Measurements from ENCODE around the gene BUB1.
"Not testable (repeated sequence)": the region's sequence is repeated elsewhere in the genome, so short reads cannot be mapped to it uniquely, and the experiment has no call there.

The BUB1 gene

DNA sequence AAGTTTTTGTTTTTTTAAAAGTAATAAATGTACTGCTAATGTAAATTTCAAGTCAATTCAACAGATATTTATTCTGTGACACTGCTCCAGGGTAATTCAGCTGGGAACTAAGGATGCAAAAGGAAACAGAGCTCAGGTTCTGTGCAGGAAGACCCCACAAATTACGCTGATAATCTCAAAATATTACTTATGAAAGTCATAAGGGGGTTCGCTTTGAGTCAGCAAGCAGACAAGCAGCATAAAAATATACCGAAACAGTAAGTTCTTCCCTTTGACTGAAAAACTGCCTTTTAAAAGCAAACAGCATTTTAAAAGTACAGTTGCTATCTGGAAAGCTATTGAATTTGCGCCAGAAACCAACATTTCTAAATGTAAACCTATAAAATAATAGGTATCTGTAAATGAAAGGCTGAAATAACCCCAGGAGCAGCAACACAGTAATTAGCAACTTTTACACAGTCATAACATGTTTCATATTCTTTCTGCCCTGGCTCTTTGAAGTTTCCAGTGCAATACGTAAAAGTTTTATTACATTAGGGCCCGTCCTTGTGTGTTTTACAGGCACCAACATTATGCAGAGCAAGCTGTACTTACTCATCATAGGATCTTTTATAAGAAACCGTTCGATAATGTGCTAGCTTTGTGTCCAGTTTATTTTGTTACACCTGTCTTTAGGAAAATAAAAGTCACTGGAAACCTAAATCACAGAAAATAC, 68.9 kb downstream of the BUB1 start:
- in situ Hi-C loops (cut with HindIII; ENCODE audit: low sequenced_read_pairs), result not testable (repeated sequence)

GRCh38 chr2:110605057-110605456, 72.8 kb downstream of the BUB1 start:
- in situ Hi-C loops (cut with HindIII; ENCODE audit: low sequenced_read_pairs), result not testable (repeated sequence)

DNA sequence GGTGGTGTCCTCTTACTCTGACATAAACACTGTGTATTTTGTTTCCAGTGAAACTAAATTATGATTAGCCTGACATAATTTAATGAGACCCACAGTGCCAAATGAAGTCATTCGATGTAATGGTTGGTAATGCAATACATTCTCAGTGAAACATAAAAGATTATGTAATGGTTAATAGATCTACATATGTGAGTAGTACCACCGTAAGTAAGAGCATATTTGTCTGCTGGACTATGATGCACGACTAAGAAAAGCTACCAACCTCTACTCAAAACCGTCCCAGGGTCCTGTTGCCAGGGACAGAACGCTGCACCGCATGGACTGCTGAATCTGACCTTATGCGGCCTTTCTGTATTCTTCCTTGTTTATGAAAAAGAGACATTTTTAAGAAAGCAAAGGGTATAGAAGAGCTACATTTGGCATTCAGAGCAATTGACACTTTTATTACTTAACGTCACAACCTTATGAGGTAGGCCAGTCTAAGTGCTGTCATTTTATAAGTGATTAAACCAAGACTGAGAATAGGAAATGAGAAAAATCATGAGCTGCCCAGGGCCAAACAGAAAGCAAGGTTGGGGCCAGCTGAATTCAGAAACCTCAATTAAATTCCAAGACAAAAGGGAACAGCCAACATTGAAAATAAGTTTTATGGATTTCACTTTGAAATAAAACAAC, 73.8 kb downstream of the BUB1 start:
- in situ Hi-C loops (cut with HindIII; ENCODE audit: low sequenced_read_pairs), result not testable (repeated sequence)

DNA sequence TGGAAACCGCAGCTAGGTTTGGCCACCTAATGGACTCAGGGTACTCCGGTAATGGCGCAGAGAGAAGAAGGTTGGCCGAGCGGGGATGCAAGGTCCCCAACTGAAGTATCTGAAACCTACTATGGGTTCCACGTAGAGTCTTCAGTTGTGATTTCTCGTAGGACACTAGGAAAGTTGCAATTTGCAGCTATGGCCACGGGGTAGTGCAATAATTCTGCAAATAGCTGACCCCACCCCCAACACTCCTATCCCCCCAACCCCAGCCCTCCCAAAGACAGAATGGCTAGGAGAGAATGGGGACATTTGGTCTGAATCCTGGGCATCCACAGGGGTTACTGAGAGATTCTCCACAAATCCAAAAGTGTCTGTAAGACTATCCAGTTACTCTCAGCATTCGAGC, 75.7 kb downstream of the BUB1 start:
- in situ Hi-C loops (cut with HindIII; ENCODE audit: low sequenced_read_pairs), result not testable (repeated sequence)

GRCh38 chr2:110591973-110592372, 85.9 kb downstream of the BUB1 start:
- in situ Hi-C loops (cut with HindIII; ENCODE audit: low sequenced_read_pairs), result not testable (repeated sequence)

DNA sequence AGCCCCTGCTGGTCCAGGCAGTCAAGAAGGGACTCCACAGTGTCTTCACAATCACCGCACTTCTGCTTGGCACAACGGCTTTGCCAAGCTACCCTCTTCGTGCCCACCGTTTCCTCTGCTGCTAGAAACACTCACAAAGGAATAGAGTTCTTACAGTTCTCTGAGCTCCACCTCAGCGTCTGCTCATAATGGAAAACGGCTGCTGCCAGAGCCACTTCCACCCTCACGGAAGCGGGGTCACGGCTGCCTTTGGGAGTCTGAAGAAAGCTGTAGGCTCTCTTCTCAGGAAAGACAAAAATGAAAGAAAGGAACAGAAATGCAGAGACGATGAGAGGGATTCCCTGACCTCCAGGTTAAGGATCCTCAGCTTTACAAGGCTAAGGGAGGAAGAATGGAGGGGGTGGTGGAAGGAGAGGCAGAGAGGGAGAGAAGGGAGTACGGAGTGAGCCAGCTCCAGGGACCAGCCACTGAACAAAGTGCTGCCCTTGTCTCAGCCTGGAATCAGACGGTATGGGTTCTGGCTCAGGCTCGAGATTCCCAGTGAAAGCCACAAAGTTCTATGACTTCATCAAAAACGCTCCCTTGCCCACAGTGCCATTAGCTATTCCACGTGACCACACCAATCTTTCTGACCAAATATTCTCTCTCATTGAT, 88.1 kb downstream of the BUB1 start:
- in situ Hi-C loops (cut with HindIII; ENCODE audit: low sequenced_read_pairs), result not testable (repeated sequence)

DNA sequence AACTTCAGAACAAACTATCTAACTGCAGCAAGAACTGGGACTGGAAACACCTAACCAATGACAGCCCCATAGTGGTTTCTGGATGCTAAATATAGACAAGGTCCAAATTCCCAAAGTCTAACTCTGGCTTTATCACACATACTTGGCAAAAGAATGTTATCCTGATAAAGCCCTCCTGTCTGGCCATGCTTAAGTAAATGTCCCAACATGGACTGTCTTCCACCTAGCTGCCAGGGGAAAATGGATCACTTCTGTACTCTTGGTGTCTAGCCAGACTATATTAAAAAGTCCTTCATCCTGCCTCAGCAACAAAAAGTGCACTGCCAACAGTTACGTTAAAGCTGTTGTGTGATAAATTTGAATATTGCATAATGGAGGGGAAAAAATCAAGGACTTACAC, 89.3 kb downstream of the BUB1 start:
- in situ Hi-C loops (cut with HindIII; ENCODE audit: low sequenced_read_pairs), result not testable (repeated sequence)
